Naive B cell (primary cell): ENCODE results near the gene USP30. TPM values are rescaled to one million over a fixed set of nuclear protein-coding genes. Genes with fewer than 3 reads are reported as not detected.
A peak's percentile ranks its signal among the peaks of the same experiment; 100 is the strongest.

Experiments used
- ATAC-seq, 2 donors: fragments of 150-1000 bp; cut with Tn5 transposase; 2 replicates each; pipeline ENCODE4 v1.10.0; 2021; ENCODE audit warnings: low read depth in 2 of 2, mild to moderate bottlenecking in 2 of 2, moderate library complexity in 2 of 2
- DNase-seq: peaks from one replicate; pipeline ENCODE4 v3.0.0; 2022
- H3K27ac Mint-ChIP-seq, 6 donors: one replicate each; pipeline ENCODE4 v1.8.0; 2020 to 2022; ENCODE audit warnings: mild to moderate bottlenecking in 6 of 6, mixed read lengths in 6 of 6, moderate library complexity in 5 of 6, inconsistent platforms in 2 of 6
- H3K27me3 Mint-ChIP-seq, 3 donors: one replicate each; pipeline ENCODE4 v1.8.0; 2021 to 2022; ENCODE audit warnings: mixed read lengths in 3 of 3, mild to moderate bottlenecking in 1 of 3
- H3K36me3 Mint-ChIP-seq, 2 donors: one replicate each; pipeline ENCODE4 v1.8.0; 2020 to 2022; ENCODE audit warnings: mixed read lengths in 2 of 2, inconsistent platforms in 1 of 2, mild to moderate bottlenecking in 1 of 2
- H3K4me1 Mint-ChIP-seq, 3 donors: one replicate each; pipeline ENCODE4 v1.8.0; 2020 to 2022; ENCODE audit warnings: mixed read lengths in 3 of 3, inconsistent platforms in 1 of 3, mild to moderate bottlenecking in 1 of 3, moderate library complexity in 1 of 3
- H3K4me3 Mint-ChIP-seq, 8 donors: one replicate each; pipeline ENCODE4 v1.8.0; 2020 to 2022; ENCODE audit warnings: mild to moderate bottlenecking in 8 of 8, mixed read lengths in 8 of 8, moderate library complexity in 8 of 8, inconsistent platforms in 2 of 8
- H3K9me3 Mint-ChIP-seq, 7 donors: one replicate each; pipeline ENCODE4 v1.8.0; 2020 to 2022; ENCODE audit warnings: mixed read lengths in 7 of 7, mild to moderate bottlenecking in 5 of 7, inconsistent platforms in 2 of 7, moderate library complexity in 1 of 7
- polyA plus RNA-seq, 6 donors: library from polyadenylated mRNA; unstranded; fragments of 300-500 nt; fragmentation: Illumina TruSeq; gene quantifications; one replicate each; pipeline ENCODE4 v1.2.3, GENCODE V29; 2021; ENCODE audit warnings: low read depth in 6 of 6

USP30 gene
- polyA plus RNA-seq, 6 donors from 2014 or later: 3.7 to 16.3 (median 12.4) TPM

- no peaks in the 10 kb centered on the region for H3K4me1 Mint-ChIP-seq
- H3K27ac Mint-ChIP-seq: peak overlapping the region in 1 of 6 donors; percentile 56
- peaks cover 0 to 7% (median 1%) of the 10 kb centered on the region in 7 donors for H3K9me3 Mint-ChIP-seq
- no peaks in the 10 kb centered on the region for H3K36me3 Mint-ChIP-seq
- peaks cover 7 to 21% (median 17%) of the 10 kb centered on the region in 3 donors for H3K27me3 Mint-ChIP-seq
- no peak for ATAC-seq
- H3K4me3 Mint-ChIP-seq: no peak overlapping the region
- DNase-seq: no peak
Measured at GRCh38 chr12:109130297-109131153, 78.1 kb downstream of the USP30 start.

- no peak overlapping the region for H3K4me3 Mint-ChIP-seq
Measured at GRCh38 chr12:109131154-109132050, 79.0 kb downstream of the USP30 start.

GRCh38 chr12:109134186-109134917, 82.0 kb downstream of the USP30 start:
- no peaks in the 10 kb centered on the region for H3K36me3 Mint-ChIP-seq

More at GRCh38 chr12:109131154-109132050, 79.0 kb downstream of the USP30 start:
- Mint-ChIP-seq H3K27ac (peak overlapping the region in 2 of 6 donors; percentile 49), H3K4me1 (no peaks in the 10 kb centered on the region), H3K9me3 (peaks cover 0 to 16% (median 5%) of the 10 kb centered on the region in 7 donors), H3K36me3 (no peaks in the 10 kb centered on the region), H3K27me3 (peaks cover 7 to 15% (median 10%) of the 10 kb centered on the region in 3 donors)
- DNase-seq: no peak
- no peak for ATAC-seq

GRCh38 chr12:109137055-109137454, 84.7 kb downstream of the USP30 start:
- Mint-ChIP-seq H3K27ac (no peak overlapping the region), H3K9me3 (peaks cover 0 to 22% (median 5%) of the 10 kb centered on the region in 7 donors), H3K27me3 (peaks cover 7 to 38% (median 25%) of the 10 kb centered on the region in 3 donors), H3K36me3 (no peaks in the 10 kb centered on the region), H3K4me3 (no peak overlapping the region), H3K4me1 (no peaks in the 10 kb centered on the region)
- DNase-seq (no peak), ATAC-seq (no peak)

More at GRCh38 chr12:109134186-109134917, 82.0 kb downstream of the USP30 start:
- Mint-ChIP-seq H3K9me3 (peaks cover 0 to 22% (median 5%) of the 10 kb centered on the region in 7 donors), H3K27ac (no peak overlapping the region), H3K27me3 (peaks cover 10 to 28% (median 20%) of the 10 kb centered on the region in 3 donors), H3K4me3 (peak overlapping the region in 1 of 8 donors; percentile 13), H3K4me1 (no peaks in the 10 kb centered on the region)
- ATAC-seq: no peak
- DNase-seq: no peak

Other genes with a start within 250 kb of the USP30 start
- 10 to 100 TPM in 2 of 6 donors, 1 to 10 TPM in 3, not detected in 1; 5.1 to 16.6 (median 5.8) TPM for gene SSH1, start 195.0 kb upstream of the USP30 start, polyA plus RNA-seq
- gene DAO, start 172.5 kb upstream of the USP30 start, polyA plus RNA-seq: not detected
- gene SVOP, start 31.5 kb upstream of the USP30 start, polyA plus RNA-seq: not detected
- gene ALKBH2, start 40.9 kb downstream of the USP30 start, polyA plus RNA-seq: 10 to 100 TPM; 12.3 to 20.8 (median 17.7) TPM
- 10 to 100 TPM; 13.7 to 25.7 (median 23.1) TPM for gene UNG, start 45.0 kb downstream of the USP30 start, polyA plus RNA-seq
- gene ACACB, start 64.0 kb downstream of the USP30 start, polyA plus RNA-seq: 1 to 10 TPM in 5 of 6 donors, not detected in 1; 1.3 to 4.8 (median 4.0) TPM